Activated CD8-positive, alpha-beta memory T cell treated with anti-CD3 and anti-CD28 coated beads for 48 hours (primary cell): ENCODE results near the gene INTS4.
"Not testable (repeated sequence)": the region's sequence is repeated elsewhere in the genome, so short reads cannot be mapped to it uniquely, and the experiment has no call there.

Source experiments
- DNase-seq, 3 experiments: peaks; one replicate each; pipeline ENCODE4 v3.0.0-alpha.2; 2020; ENCODE audit warnings: low read depth in 2 of 3, low spot score in 2 of 3

The INTS4 gene

DNA sequence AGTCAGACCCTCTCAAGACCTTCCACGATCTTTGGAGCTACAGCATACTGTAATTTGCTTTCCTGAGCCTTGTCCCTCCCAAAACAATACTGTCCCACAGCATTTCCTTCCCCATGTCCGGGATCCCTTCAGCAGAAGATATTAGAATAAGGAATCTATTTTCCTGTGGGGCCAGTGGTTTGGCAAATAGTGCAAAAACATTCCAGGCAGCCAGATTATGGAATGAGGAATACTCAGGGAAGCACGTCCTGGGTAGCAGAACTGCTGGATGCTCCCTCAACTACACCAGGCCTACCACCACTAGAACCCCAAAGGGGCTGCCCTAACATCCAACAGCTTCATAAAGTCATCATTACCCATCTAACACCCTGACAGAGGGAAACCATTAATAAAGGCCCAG, 112.1 kb downstream of the INTS4 start:
- no peak for DNase-seq

DNA sequence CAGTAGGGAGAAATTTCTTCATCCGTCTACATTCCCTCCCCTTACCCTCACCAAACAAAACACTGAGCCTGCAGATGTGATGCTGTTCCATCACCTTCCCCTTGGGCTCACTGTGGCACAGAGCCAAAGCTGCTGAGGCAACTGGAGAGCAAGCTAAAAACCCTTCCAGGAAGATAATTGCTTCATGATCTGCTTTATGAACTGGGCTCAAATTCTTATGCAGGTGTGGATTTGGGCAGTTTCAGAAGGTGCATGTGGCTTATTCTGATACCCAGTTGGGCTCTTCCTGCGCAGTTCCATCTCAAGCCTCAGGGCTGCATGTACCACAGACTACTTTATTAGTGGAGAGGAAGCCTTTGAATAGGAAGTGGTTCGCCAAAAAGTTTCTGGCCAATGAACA, 115.2 kb downstream of the INTS4 start:
- no peak for DNase-seq

DNA sequence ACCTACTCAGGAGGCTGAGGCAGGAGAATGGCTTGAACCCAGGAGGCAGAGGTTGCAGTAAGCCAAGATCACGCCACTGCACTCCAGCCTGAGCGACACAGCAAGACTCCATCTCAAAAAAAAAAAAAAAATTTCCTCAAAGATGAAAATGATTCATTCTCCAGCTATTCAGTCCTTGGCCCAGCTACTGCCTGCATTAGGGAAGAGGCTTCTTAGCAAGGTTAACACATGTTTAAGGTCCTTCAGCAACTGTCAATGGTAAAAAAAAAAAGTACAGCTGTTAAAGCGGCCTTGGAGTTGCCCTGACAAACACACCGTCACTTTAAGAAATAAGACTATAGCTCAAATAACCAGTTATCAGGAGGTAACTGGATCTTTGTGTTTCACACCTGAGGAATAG, 116.2 kb downstream of the INTS4 start:
- not testable (repeated sequence) for DNase-seq

DNA sequence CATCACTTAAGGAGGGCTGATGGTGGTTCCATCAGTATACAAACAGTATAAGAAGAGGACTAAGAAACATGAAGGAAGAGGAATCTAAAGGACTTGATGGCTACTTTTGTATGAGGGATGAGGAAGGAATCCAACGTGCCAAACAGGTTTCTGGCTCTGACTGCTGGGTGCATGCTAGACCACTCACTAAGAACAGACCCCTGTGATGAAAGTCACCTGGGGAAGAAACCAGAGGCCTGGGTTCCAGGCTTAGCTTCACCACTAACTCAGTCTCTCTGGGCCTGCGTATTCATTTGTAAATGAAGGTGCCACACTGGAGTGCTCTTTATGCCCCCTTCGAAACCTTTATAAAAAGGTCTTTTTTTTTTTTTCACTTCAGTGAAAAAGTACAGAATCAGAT, 118.4 kb downstream of the INTS4 start:
- no peak for DNase-seq

DNA sequence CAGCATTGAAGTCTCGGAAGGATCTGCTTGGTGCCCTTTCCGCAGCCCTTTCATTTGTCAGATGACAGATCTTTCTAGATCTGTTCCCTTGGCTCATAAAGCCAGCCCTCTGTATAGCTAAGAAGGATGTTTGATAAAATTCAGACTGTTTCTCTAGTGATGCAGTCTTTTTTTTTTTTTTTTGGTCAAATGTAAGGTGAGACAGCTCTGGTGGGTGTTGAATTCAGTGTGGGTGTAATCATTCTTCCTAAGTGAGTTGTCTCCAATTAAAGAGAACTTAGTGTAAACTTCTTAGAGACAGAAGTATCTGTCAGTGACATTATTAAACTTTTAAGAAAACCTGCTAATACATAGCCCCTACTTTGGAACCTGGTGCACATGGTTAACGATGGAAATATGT, 120.3 kb downstream of the INTS4 start:
- DNase-seq, result no peak

DNA sequence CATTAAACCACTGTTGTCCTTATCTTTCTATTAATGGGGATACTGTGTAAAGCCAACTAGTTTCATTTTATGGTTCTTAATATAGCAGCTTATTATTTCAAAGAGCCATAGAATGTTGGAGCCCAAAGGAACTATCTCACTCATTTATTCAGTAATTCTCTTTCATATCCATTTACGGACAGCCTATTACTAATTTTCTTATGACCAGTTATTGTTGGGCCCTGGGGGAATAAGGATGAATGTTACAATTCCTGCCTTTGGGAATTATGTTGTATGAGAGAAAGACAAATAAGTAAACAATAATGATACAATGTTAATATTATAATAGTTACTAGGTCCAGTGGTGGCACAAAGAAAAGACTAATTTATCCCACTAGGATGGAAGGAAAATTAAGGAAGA, 121.1 kb downstream of the INTS4 start:
- DNase-seq, result no peak

DNA sequence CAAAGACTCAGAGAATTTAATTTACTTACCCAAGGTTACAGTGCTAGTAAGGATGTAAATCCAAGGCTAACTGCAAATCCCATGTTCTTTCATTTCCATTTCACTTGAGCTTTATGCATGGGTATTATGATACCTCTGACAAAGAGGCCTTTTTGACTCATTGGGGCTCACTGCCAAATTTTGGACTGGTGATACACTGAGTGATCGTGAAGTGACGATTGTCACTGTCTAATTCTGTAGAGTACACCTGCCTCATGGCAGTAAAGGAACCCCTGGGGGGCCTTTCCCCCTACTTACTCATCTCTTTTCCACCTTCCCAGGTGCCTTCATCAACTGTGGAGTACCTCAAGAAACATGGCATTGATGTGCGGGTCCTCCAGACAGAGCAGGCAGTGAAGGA, 122.6 kb downstream of the INTS4 start:
- DNase-seq, result no peak

DNA sequence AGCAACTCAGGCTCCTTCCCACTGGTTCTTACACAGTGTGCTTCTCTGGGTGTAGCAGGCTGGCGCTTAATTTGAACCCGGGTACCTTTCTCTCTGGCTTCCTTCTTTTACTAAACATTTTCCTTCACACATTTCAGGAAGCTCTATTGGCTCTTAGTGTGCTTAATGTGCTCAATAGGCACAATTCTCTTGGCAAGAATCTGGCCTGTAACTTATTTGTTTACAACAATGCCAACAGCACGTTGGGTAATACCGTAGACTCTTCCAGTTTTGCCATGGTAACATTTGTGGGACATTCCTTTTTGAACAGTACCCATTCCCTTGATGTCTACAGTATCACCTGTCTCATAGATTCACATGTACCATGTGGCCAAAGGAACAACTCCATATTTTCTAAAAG, 125.7 kb downstream of the INTS4 start:
- DNase-seq, result no peak

DNA sequence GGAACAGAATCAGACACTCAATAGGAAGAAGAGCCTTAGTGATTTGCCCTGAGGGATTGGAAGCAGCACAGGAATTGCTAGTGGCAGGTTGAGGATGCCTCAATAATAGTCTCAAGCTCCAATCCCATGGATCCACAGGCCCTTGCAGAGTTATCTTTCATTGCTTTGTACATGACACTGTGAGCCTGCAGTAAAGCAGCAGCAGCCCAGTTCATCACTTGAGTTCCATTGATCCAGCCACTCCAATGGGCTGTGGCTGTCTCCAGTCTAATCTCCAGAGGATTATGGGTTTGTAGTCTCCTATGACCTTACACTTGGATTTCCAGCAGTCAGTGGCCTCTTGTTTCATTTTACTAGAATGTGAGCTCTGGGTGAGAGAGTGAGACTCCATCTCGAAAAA, 128.1 kb downstream of the INTS4 start:
- DNase-seq, result no peak

DNA sequence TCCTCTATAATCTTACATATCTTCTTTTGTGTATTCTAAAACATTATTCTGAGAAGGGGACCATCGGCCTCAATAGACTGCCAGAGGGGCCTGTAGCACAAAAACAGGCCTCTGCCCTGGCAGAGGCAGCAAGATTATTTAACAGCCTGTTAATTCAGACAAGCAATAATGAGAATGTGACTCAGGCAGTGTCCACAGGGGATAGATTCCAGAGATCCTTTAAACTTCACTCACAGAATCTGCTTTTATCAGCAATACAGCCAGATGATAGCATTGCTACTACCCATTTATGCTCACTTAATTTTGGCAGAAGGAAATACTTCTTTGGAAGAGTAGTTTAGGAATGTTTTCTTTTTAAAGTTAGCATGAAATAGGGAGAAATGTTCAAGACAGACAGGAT, 128.7 kb downstream of the INTS4 start:
- DNase-seq, result no peak

DNA sequence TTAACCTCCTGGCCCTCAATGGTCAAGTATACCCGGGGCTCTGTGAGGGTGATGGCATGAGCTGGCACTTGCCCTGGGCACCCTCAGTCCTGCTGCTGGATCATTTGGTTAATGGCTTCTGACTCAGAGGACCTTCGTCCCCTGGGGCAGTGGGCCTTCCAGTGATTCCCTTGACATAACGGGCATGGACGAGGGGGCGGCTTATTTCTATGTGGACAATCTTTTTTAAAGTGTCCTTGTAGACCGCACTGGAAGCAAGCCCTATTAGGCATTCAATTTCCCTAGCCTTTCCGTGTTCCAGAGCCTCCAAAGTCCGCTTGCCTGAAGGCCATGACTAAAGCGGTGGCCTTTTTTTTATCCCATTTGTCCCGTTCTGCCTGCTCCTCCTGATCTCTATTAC, 133.0 kb downstream of the INTS4 start:
- not testable (repeated sequence) for DNase-seq

DNA sequence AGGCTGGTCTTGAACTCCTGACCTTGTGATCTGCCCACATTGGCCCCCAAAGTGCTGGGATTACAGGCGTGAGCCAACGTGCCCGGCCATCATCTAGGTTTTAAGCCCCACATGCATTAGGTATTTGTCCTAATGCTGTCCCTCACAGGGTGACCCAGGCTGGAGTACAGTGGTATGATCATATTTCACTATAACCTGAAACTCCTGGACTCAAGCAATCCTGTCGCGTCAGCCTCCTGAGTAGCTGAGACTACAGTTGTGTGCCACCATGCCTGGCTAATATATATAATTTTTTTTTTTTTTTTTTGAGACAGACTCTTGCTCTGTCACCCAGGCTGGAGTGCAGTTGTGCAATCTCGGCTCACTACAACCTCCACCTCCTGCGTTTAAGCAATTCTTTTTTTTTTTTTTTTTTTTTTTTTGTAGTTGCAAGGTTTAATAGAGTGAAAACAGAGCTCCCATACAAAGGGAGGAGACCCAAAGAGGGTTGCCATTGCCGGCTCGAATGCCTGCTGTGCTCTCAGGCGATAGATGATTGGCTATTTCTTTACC, 136.5 kb downstream of the INTS4 start:
- DNase-seq, result not testable (repeated sequence)

DNA sequence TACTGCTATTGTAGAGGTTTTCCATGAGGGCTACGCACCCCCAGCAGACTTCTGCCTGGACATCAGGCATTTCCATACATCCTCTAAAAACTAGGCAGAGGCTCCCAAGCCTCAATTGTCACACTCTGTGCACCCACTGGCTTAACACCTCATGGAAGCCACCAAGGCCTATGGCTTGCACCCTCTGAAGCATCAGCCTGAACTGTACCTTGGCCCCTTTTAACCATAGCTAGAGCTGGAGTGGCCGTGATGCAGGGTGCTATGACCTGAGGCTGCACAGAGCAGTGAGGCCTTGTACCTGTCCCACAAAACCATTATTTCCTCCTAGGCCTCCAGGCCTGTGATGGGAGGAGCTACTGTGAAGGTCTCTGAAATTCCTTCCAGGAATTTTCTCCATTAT, 139.6 kb downstream of the INTS4 start:
- DNase-seq, result no peak

DNA sequence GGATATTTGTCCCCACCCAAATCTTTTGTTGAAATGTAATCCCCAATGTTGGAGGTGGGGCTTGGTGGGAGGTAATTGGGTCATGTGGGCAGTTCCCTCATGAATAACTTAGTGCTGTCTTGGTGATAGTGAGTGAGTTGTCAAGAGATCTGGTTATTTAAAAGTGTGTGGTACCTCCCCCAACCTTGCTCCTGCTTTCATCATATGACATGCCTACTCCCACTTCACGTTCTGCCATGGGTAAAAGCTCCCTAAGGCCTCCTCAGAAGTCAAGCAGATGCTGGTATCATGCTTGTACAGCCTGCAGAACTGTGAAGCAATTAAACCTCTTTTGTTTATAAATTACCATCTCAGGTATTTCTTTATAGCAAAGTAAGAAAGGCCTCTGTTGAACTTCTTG, 143.0 kb downstream of the INTS4 start:
- no peak for DNase-seq

DNA sequence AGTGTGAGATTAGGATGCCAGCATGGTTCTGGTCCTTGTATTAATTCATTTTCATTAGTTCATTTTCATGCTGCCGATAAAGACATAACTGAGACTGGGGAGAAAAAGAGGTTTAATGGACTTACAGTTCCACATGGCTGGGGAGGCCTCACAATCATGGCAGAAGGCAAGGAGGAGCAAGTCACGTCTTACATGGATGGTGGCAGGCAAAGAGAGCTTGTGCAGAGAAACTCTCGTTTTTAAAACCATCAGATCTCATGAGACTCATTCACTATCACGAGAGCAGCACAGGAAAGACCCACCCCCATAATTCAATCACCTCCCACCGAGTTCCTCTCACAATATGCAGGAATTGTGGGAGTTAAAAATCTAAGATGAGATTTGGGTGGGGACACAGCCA, 150.8 kb downstream of the INTS4 start:
- not testable (repeated sequence) for DNase-seq

DNA sequence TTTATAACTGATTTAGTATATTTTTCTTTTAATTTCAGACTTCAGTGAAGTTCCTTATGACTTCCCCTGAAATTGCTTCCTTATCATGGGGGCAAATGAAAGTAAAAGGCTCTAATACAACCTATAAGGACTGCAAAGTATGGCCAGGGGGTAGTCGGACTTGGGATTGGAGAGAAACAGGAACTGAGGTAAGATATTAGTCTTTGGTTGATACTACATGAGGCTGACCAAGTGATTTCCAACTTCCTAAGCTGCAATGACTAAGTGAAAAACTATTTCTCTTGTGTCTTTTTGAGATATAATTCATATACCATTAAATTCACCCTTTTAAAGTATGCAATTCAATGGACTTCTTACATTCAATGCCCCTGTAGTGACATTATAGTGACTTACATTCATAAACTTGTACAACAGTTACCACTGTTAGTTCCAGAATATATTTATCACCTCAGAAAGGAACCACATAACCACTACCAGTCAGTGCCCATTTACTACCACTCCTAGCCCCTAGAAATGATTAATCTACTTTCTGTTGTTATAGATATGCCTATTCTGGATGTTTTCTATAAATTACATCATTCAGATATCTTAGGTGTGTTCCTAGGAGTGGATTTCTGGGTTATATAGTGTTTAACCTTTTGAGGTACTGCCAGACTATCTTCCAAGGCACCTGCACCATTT, 151.9 kb downstream of the INTS4 start:
- DNase-seq, result no peak

DNA sequence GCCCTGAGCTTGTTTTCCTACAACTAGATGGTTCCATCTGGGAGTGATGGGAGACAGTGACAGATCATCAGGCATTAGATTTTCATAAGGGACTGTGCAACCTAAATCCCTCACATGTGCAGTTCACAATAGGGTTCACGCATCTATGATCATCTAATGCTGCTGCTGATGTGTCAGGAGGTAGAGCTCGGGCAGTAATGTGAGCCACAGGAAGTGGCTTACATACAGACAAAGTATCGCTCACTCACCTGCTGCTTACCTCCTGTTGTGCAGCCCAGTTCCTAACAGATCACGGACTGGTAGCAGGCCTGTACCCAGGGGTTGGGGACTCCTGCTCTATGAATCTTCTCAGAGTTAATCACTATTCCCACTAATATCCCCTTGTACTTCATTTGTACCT, 161.2 kb downstream of the INTS4 start:
- no peak for DNase-seq

DNA sequence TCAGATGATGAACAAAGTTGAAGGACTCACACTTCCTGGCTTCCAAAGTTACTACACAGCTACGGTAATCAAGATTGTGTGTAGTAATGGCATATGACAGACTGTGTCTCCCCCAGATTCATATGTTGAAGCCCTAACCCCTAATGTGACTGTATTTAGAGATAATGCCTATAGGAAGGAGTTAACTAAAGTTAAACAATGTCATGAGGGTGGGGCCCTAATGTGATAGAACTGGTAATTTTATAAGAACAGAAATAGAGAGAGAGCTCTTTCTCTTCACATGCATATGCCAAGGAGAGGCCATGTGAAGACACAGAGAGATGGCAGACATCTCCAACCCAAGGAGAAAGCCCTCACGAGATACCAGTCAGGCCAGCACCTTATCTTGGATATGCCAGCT, 165.5 kb downstream of the INTS4 start:
- DNase-seq, result no peak
